Mesendoderm (in vitro differentiated cells): ENCODE results near the gene ATRIP.

ENCODE experiments used
- DNase-seq: peaks from one replicate; pipeline ENCODE4 v3.0.0; 2013
- H2AK5ac ChIP-seq: 2 replicates; pipeline ENCODE4 v1.6.1; 2013; ENCODE audit warnings: low read length, inconsistent platforms
- H2BK120ac ChIP-seq: 2 replicates; pipeline ENCODE4 v1.6.1; 2013; ENCODE audit warnings: low read depth, mild to moderate bottlenecking, low read length, moderate library complexity, mixed read lengths
- H2BK15ac ChIP-seq: replicated peaks from 2 replicates; pipeline ENCODE4 v1.6.1; 2013; ENCODE audit warnings: low read depth, mild to moderate bottlenecking, moderate library complexity
- H2BK5ac ChIP-seq: 2 replicates; pipeline ENCODE4 v1.6.1; 2013; ENCODE audit warnings: low read length, inconsistent platforms
- H3K18ac ChIP-seq: 2 replicates; pipeline ENCODE4 v1.6.1; 2013; ENCODE audit warnings: mild to moderate bottlenecking, low read length, mixed read lengths
- H3K23ac ChIP-seq: one replicate; pipeline ENCODE4 v1.6.1; 2013; ENCODE audit warnings: low read length
- H3K27ac ChIP-seq: 2 replicates; pipeline ENCODE4 v1.5.1; 2013; ENCODE audit warnings: low read depth, mild to moderate bottlenecking, inconsistent platforms, low read length, moderate library complexity
- H3K27me3 ChIP-seq: 2 replicates; pipeline ENCODE4 v1.6.1; 2013; ENCODE audit warnings: low read length, control low read depth, mild to moderate bottlenecking, inconsistent platforms; ENCODE audit not compliant: insufficient read depth, poor library complexity
- H3K36me3 ChIP-seq: 2 replicates; pipeline ENCODE4 v1.6.1; 2013; ENCODE audit warnings: low read length, inconsistent platforms; ENCODE audit not compliant: control insufficient read depth, insufficient read depth
- H3K4ac ChIP-seq: one replicate; pipeline ENCODE4 v1.6.1; 2013; ENCODE audit warnings: low read depth, mild to moderate bottlenecking, low read length, moderate library complexity
- H3K4me1 ChIP-seq: 2 replicates; pipeline ENCODE4 v1.6.1; 2013; ENCODE audit warnings: low read depth, low read length, inconsistent platforms; ENCODE audit not compliant: control insufficient read depth
- H3K4me2 ChIP-seq: 2 replicates; pipeline ENCODE4 v1.6.1; 2013; ENCODE audit warnings: low read length
- H3K4me3 ChIP-seq: 2 replicates; pipeline ENCODE4 v1.5.1; 2013; ENCODE audit warnings: mild to moderate bottlenecking, low read length
- H3K56ac ChIP-seq: one replicate; pipeline ENCODE4 v1.6.1; 2013; ENCODE audit warnings: low read length
- H3K79me1 ChIP-seq: 2 replicates; pipeline ENCODE4 v1.6.1; 2013; ENCODE audit warnings: low read length, inconsistent platforms
- H3K79me2 ChIP-seq: 2 replicates; pipeline ENCODE4 v1.6.1; 2013; ENCODE audit warnings: mild to moderate bottlenecking, low read length; ENCODE audit not compliant: control insufficient read depth, insufficient read depth
- H3K9ac ChIP-seq: 2 replicates; pipeline ENCODE4 v1.6.1; 2013; ENCODE audit warnings: low read length, inconsistent platforms
- H4K5ac ChIP-seq: one replicate; pipeline ENCODE4 v1.6.1; 2013; ENCODE audit warnings: low read length
- H4K8ac ChIP-seq: one replicate; pipeline ENCODE4 v1.6.1; 2013; ENCODE audit warnings: low read depth, mild to moderate bottlenecking, control low read depth, low read length, moderate library complexity
- WGBS: extraction: QIAGEN DNeasy Blood & Tissue Kit; methylation state at CpG from one replicate; pipeline ENCODE4 v1.1.7; 2013; ENCODE audit warnings: low lambda C conversion rate, missing lambda C conversion rate; ENCODE audit not compliant: insufficient coverage; ENCODE audit errors: extremely low coverage; 5-methylcytosine and 5-hydroxymethylcytosine counted together

ATRIP gene

DNA sequence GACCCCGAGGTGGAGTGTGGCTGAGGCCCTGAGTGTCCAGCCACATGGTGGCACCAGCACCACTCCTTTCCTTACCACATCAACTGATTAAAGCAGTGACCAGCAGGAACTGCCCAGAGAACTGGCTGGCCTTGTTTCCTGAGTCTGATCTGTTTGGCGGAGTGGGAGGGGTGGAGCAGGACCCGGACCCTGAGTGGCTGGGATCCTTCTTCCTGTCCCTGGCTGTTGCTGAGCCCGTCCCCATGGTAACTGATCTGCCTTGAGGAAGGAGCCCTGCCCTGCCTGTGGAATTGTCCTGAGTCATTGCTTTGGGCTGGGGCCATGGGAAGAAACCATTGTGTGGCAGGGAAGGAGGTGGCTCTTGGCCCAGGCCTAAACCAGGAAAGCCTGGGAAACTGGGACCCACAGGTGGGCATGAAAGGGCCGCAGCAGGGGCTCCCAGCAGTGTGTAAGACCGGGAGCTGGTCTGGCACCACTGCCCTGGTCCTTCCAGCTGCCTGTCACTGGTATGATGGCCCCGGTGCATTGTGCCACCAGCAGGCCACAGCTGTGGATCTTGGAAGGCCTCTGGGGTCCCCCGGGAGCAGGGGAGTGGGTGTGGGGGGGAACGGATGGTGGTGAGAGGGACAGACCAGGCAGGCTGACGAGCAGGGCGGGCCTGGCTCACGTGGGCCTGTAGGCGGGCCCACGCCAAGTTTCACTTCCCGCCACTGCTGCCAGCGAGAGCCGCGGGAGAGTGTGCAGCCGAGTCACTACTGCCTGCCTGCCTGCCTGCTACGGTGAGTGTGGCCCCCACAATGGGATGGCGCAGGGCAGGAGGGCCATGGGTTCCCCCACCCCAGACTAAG is 19.2 kb downstream of the ATRIP start:
- Histone ChIP-seq H4K8ac (no peak overlapping the region), H2BK120ac (peak overlapping the region; percentile 24), H3K18ac (peak overlapping the region; percentile 76), H3K56ac (peak overlapping the region; percentile 83), H3K27me3 (no peaks in the 10 kb centered on the region), H3K36me3 (no peaks in the 10 kb centered on the region), H3K79me2 (peaks cover 1% of the 10 kb centered on the region), H3K23ac (peak overlapping the region; percentile 29), H4K5ac (no peak overlapping the region), H3K4me3 (no peak overlapping the region), H3K9ac (peak overlapping the region; percentile 60), H3K4ac (peak overlapping the region; percentile 81), H3K79me1 (peaks cover 11% of the 10 kb centered on the region), H3K4me1 (peaks cover 2% of the 10 kb centered on the region), H3K27ac (peak overlapping the region; percentile 90), H3K4me2 (no peak overlapping the region), H2BK15ac (no peak overlapping the region), H2AK5ac (peak overlapping the region; percentile 57), H2BK5ac (peak overlapping the region; percentile 88)
- WGBS, result no CpG with 5 or more reads among the region's 21 CpGs
- DNase-seq, result peak; percentile 100

DNA sequence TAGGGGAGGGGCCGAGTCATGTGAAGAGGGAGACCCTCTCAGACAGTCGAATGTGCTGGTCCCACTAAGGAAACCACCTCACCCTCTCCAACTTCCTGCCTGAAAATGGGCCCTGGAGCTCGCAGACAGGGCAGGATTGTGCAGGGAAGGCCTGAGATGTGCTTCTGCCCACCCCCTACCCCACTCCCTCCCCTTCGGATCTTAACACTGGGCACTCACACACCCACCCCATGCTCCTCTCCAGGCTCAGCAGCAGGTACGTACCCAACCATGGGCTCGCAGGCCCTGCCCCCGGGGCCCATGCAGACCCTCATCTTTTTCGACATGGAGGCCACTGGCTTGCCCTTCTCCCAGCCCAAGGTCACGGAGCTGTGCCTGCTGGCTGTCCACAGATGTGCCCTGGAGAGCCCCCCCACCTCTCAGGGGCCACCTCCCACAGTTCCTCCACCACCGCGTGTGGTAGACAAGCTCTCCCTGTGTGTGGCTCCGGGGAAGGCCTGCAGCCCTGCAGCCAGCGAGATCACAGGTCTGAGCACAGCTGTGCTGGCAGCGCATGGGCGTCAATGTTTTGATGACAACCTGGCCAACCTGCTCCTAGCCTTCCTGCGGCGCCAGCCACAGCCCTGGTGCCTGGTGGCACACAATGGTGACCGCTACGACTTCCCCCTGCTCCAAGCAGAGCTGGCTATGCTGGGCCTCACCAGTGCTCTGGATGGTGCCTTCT is 20.0 kb downstream of the ATRIP start:
- Histone ChIP-seq H3K79me1 (peaks cover 11% of the 10 kb centered on the region), H3K27ac (peak overlapping the region; percentile 90), H4K8ac (no peak overlapping the region), H3K27me3 (no peaks in the 10 kb centered on the region), H3K56ac (peak overlapping the region; percentile 83), H3K4me3 (no peak overlapping the region), H2BK120ac (no peak overlapping the region), H4K5ac (no peak overlapping the region), H3K79me2 (peaks cover 1% of the 10 kb centered on the region), H3K4me2 (no peak overlapping the region), H3K36me3 (no peaks in the 10 kb centered on the region), H3K4ac (no peak overlapping the region), H2AK5ac (no peak overlapping the region), H3K4me1 (peaks cover 2% of the 10 kb centered on the region), H3K23ac (peak overlapping the region; percentile 29), H2BK5ac (peak overlapping the region; percentile 88), H3K9ac (peak overlapping the region; percentile 60), H2BK15ac (no peak overlapping the region), H3K18ac (peak overlapping the region; percentile 76)
- WGBS, result no CpG with 5 or more reads among the region's 19 CpGs
- DNase-seq, result no peak

DNA sequence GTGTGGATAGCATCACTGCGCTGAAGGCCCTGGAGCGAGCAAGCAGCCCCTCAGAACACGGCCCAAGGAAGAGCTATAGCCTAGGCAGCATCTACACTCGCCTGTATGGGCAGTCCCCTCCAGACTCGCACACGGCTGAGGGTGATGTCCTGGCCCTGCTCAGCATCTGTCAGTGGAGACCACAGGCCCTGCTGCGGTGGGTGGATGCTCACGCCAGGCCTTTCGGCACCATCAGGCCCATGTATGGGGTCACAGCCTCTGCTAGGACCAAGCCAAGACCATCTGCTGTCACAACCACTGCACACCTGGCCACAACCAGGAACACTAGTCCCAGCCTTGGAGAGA is 20.5 kb downstream of the ATRIP start:
- H3K18ac ChIP-seq, result no peak overlapping the region
- no peak overlapping the region for H2BK5ac ChIP-seq
- H3K4me2 ChIP-seq, result no peak overlapping the region
- no peak overlapping the region for H2BK120ac ChIP-seq
- H3K79me1 ChIP-seq, result peaks cover 11% of the 10 kb centered on the region
- H3K36me3 ChIP-seq, result no peaks in the 10 kb centered on the region
- no peak overlapping the region for H3K4me3 ChIP-seq
- H4K8ac ChIP-seq, result no peak overlapping the region
- no peak overlapping the region for H2BK15ac ChIP-seq
- no peak for DNase-seq
- H3K23ac ChIP-seq, result no peak overlapping the region
- H2AK5ac ChIP-seq, result no peak overlapping the region
- H3K4ac ChIP-seq, result no peak overlapping the region
- H3K79me2 ChIP-seq, result peaks cover 1% of the 10 kb centered on the region
- peaks cover 2% of the 10 kb centered on the region for H3K4me1 ChIP-seq
- no peak overlapping the region for H3K9ac ChIP-seq
- H3K27ac ChIP-seq, result no peak overlapping the region
- no CpG with 5 or more reads among the region's 9 CpGs for WGBS
- H4K5ac ChIP-seq, result no peak overlapping the region
- peak overlapping the region; percentile 1 for H3K56ac ChIP-seq
- no peaks in the 10 kb centered on the region for H3K27me3 ChIP-seq

DNA sequence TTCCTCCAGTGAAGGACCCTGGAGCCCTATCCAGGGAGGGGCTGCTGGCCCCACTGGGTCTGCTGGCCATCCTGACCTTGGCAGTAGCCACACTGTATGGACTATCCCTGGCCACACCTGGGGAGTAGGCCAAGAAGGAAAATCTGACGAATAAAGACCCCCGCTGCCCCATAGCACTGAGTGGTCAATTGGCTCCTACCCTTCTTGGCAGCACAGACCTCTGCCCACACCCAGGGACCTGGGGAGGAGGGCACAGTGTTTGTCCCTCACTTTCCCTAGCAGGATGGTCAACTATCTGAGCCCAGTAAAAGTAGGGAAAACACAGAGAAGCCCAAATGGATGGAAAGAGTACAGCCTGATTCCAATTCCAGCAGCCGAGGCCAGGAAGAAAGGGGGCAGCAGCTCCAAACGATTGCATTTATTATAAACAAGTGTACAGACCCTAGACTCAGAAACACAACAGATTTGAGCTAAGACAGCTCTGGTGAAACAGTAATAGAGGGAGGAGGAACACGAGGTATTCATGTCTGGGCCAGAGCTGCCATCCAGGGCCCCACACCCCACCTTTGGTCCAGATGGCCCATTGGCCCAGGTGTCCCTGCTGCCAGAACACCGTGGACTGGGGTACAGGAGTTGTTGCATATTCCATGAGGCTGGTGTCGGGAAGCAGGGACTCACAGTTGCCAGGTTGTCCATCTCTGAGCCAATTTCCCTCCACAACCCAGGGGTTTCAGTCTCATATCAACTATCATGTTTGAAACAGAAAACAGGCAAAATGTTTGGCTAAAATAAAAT is 21.1 kb downstream of the ATRIP start:
- H3K4me3 ChIP-seq, result no peak overlapping the region
- H3K36me3 ChIP-seq, result no peaks in the 10 kb centered on the region

DNA sequence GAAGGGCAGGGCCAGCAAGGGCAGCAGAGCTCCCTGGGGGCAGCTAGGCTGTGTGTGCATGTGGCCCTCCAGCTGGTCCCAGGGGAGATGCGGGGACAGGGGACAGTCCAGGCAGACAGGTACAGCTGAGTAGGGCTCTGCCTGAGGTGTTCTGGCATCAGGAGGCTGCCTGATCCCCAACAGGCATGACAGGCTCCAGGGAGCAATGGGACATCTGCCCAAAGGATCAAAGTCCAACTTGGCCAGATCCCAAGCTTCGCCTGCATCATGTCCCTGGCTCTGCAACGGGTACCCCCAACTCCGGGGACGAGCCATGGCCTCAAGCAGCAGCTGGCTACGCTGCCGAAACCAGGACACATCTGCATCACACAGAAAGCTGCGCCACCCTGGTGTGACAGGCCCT is 21.8 kb downstream of the ATRIP start:
- Histone ChIP-seq H3K23ac (no peak overlapping the region), H3K4me3 (no peak overlapping the region), H3K56ac (no peak overlapping the region), H3K79me1 (peaks cover 11% of the 10 kb centered on the region), H3K9ac (no peak overlapping the region), H3K79me2 (peaks cover 1% of the 10 kb centered on the region), H2BK15ac (no peak overlapping the region), H2BK5ac (no peak overlapping the region), H3K4me1 (peaks cover 4% of the 10 kb centered on the region), H3K4ac (no peak overlapping the region), H2AK5ac (no peak overlapping the region), H4K8ac (no peak overlapping the region), H3K36me3 (no peaks in the 10 kb centered on the region), H3K27me3 (no peaks in the 10 kb centered on the region), H3K27ac (no peak overlapping the region), H3K18ac (no peak overlapping the region), H3K4me2 (no peak overlapping the region), H4K5ac (no peak overlapping the region), H2BK120ac (no peak overlapping the region)
- WGBS, result no CpG with 5 or more reads among the region's 8 CpGs
- no peak for DNase-seq

More for the DNA sequence above, 21.1 kb downstream of the ATRIP start:
- Histone ChIP-seq H3K4me1 (peaks cover 2% of the 10 kb centered on the region), H2AK5ac (no peak overlapping the region), H3K27me3 (no peaks in the 10 kb centered on the region), H2BK15ac (no peak overlapping the region), H2BK5ac (no peak overlapping the region), H3K4me2 (no peak overlapping the region), H2BK120ac (no peak overlapping the region), H3K9ac (no peak overlapping the region), H3K18ac (no peak overlapping the region), H3K4ac (no peak overlapping the region), H3K27ac (no peak overlapping the region), H3K56ac (no peak overlapping the region), H4K5ac (no peak overlapping the region), H4K8ac (no peak overlapping the region), H3K79me2 (peaks cover 1% of the 10 kb centered on the region), H3K79me1 (peaks cover 11% of the 10 kb centered on the region), H3K23ac (no peak overlapping the region)
- no CpG with 5 or more reads among the region's 7 CpGs for WGBS
- no peak for DNase-seq
